Activated B cell treated with CpG ODN at 0.5 μM for 24 hours (primary cell): ENCODE data around the gene MORC4. TPM values are rescaled to one million over a fixed set of nuclear protein-coding genes. Genes with fewer than 3 reads are reported as not detected.

Experiments
- ATAC-seq: fragments of 200-7000 bp; cut with Tn5 transposase; one replicate; pipeline ENCODE4 v1.10.0; 2021; ENCODE audit warnings: low read depth, mild to moderate bottlenecking, moderate library complexity
- CTCF ChIA-PET: fragments of 350-600 bp; sonication (Branson Sonifier 250); formaldehyde crosslinking; loops from one replicate; lab custom pipeline; 2021; ENCODE audit warnings: antibody characterized with exemption; lab: Charles Lee
- POLR2A ChIA-PET: fragments of 350-600 bp; sonication (Branson Sonifier 250); formaldehyde crosslinking; loops from one replicate; lab custom pipeline; 2021; ENCODE audit warnings: antibody characterized with exemption; lab: Charles Lee
- DNase-seq: peaks from one replicate; pipeline ENCODE4 v3.0.0; 2022
- H3K27ac Mint-ChIP-seq: one replicate; pipeline ENCODE4 v1.8.0; 2020; ENCODE audit warnings: mixed read lengths
- H3K27me3 Mint-ChIP-seq: one replicate; pipeline ENCODE4 v1.8.0; 2021; ENCODE audit warnings: mixed read lengths
- H3K36me3 Mint-ChIP-seq: one replicate; pipeline ENCODE4 v1.8.0; 2021; ENCODE audit warnings: low read depth, mixed read lengths
- H3K4me1 Mint-ChIP-seq: one replicate; pipeline ENCODE4 v1.8.0; 2021; ENCODE audit warnings: mixed read lengths
- H3K4me3 Mint-ChIP-seq: one replicate; pipeline ENCODE4 v1.8.0; 2020; ENCODE audit warnings: mild to moderate bottlenecking, mixed read lengths
- H3K9me3 Mint-ChIP-seq: one replicate; pipeline ENCODE4 v1.8.0; 2020; ENCODE audit warnings: mixed read lengths
- CTCF ChIP-seq: fragments of 200-600 bp; IDR thresholded peaks from one replicate; pipeline ENCODE4 v1.8.0; 2022; ENCODE audit warnings: antibody characterized with exemption, mild to moderate bottlenecking
- intact Hi-C: fragments of 100-400 bp; cut with micrococcal nuclease; formaldehyde crosslinking; loops from one replicate; pipeline ENCODE4 v1.15.1; 2024
- total RNA-seq: library from RNA; stranded (reverse); gene quantifications from 2 replicates; pipeline ENCODE4 v1.2.3, GENCODE V29; 2022

MORC4 gene
- total RNA-seq, 1 donor from 2014 or later: 4.1 TPM

- Mint-ChIP-seq H3K27me3 (peaks cover 5% of the 10 kb centered on the region), H3K27ac (no peak overlapping the region), H3K36me3 (no peaks in the 10 kb centered on the region), H3K4me3 (no peak overlapping the region), H3K9me3 (no peaks in the 10 kb centered on the region), H3K4me1 (no peaks in the 10 kb centered on the region)
- ATAC-seq: no peak
- CTCF ChIA-PET: no interaction called here
- intact Hi-C loops: no loop called here
- POLR2A ChIA-PET: no interaction called here
- DNase-seq: no peak
- TF ChIP-seq CTCF: no peak
These were observed 78.4 kb downstream of the MORC4 start for GRCh38 chrX:106921637-106922036.

GRCh38 chrX:106919932-106920452 is 80.0 kb downstream of the MORC4 start, which contains the start of gene CLDN2:
CLDN2 (plus strand) TSS chrX:106920402; CDS start chrX:106928229, 7,827 bp downstream.
- no peak for ATAC-seq
- Mint-ChIP-seq H3K36me3 (no peaks in the 10 kb centered on the region), H3K27ac (no peak within 1 kb of the TSS), H3K27me3 (peaks cover 9% of the 10 kb centered on the region), H3K4me1 (no peaks in the 10 kb centered on the region), H3K4me3 (no peak within 1 kb of the TSS), H3K9me3 (no peaks in the 10 kb centered on the region)
- intact Hi-C loops: no loop called here
- POLR2A ChIA-PET: no interaction called here
- CTCF ChIA-PET: no interaction called here
- no peak for TF ChIP-seq CTCF
- no peak for DNase-seq

- no peak for DNase-seq
- POLR2A ChIA-PET: no interaction called here
- no peak for ATAC-seq
- CTCF ChIA-PET: no interaction called here
- intact Hi-C loops: no loop called here
- H3K4me3 Mint-ChIP-seq: no peak overlapping the region
- no peaks in the 10 kb centered on the region for H3K4me1 Mint-ChIP-seq
- H3K27ac Mint-ChIP-seq: no peak overlapping the region
- no peaks in the 10 kb centered on the region for H3K36me3 Mint-ChIP-seq
- TF ChIP-seq CTCF: no peak
- peaks cover 9% of the 10 kb centered on the region for H3K27me3 Mint-ChIP-seq
- H3K9me3 Mint-ChIP-seq: no peaks in the 10 kb centered on the region
These were observed 82.0 kb downstream of the MORC4 start for GRCh38 chrX:106917830-106918500.

- ChIA-PET CTCF (no interaction called here), POLR2A (no interaction called here)
- H3K9me3 Mint-ChIP-seq: no peaks in the 10 kb centered on the region
- DNase-seq: no peak
- intact Hi-C loops: no loop called here
- H3K36me3 Mint-ChIP-seq: no peaks in the 10 kb centered on the region
- TF ChIP-seq CTCF: no peak
- no peak overlapping the region for H3K4me3 Mint-ChIP-seq
- H3K4me1 Mint-ChIP-seq: no peaks in the 10 kb centered on the region
- peaks cover 13% of the 10 kb centered on the region for H3K27me3 Mint-ChIP-seq
- no peak for ATAC-seq
- no peak overlapping the region for H3K27ac Mint-ChIP-seq
These were observed 87.1 kb downstream of the MORC4 start for GRCh38 chrX:106912864-106913263.

GRCh38 chrX:106906361-106906760 is 93.7 kb downstream of the MORC4 start:
- ChIA-PET CTCF (no interaction called here), POLR2A (no interaction called here)
- no peak overlapping the region for H3K4me3 Mint-ChIP-seq
- no peaks in the 10 kb centered on the region for H3K36me3 Mint-ChIP-seq
- intact Hi-C loops: no loop called here
- ATAC-seq: no peak
- no peak for TF ChIP-seq CTCF
- H3K27ac Mint-ChIP-seq: no peak overlapping the region
- H3K9me3 Mint-ChIP-seq: no peaks in the 10 kb centered on the region
- no peaks in the 10 kb centered on the region for H3K4me1 Mint-ChIP-seq
- H3K27me3 Mint-ChIP-seq: peaks cover 4% of the 10 kb centered on the region
- DNase-seq: no peak
